Right kidney (tissue), 1 donor: Measurements from ENCODE around the gene NANOS1.
A peak's percentile ranks its signal among the peaks of the same experiment; 100 is the strongest.

ENCODE experiments used
- DNase-seq: peaks from one replicate; pipeline ENCODE4 v3.0.0-alpha.2; 2016

The NANOS1 gene

GRCh38 chr10:119059557-119059956, 30.0 kb downstream of the NANOS1 start:
- DNase-seq = no peak

GRCh38 chr10:119060107-119060506, 30.6 kb downstream of the NANOS1 start:
- no peak for DNase-seq

- DNase-seq = no peak
These were observed 31.8 kb downstream of the NANOS1 start for GRCh38 chr10:119061352-119061751.

GRCh38 chr10:119061926-119062325, 32.4 kb downstream of the NANOS1 start:
- DNase-seq = no peak

GRCh38 chr10:119070395-119071165, 41.1 kb downstream of the NANOS1 start:
- no peak for DNase-seq

GRCh38 chr10:119073584-119073983, 44.1 kb downstream of the NANOS1 start:
- DNase-seq = no peak

GRCh38 chr10:119078422-119079179, 49.1 kb downstream of the NANOS1 start:
- DNase-seq = no peak

- peak; percentile 95 for DNase-seq
These were observed 50.3 kb downstream of the NANOS1 start for GRCh38 chr10:119079599-119080520.

GRCh38 chr10:119080521-119081259, 51.2 kb downstream of the NANOS1 start, which contains the start of gene EIF3A:
TSS of gene EIF3A (minus strand) at chr10:119080817. CDS start at chr10:119080676, 141 bp downstream.
- DNase-seq = peak; percentile 98
